GM12878 (cell line): ENCODE data around the gene PTPRN2. TPM values are rescaled to one million over a fixed set of nuclear protein-coding genes. Genes with fewer than 3 reads are reported as not detected.

Experiments used
- ATAC-seq: fragments of 200-7000 bp; cut with Tn5 transposase; 3 replicates; pipeline ENCODE4 v1.9.1; 2020; ENCODE audit warnings: mild to moderate bottlenecking, moderate library complexity
- BruUV-seq: library from RNA; stranded (reverse); fragments of 400-500 nt; replicated peaks from 2 replicates; lab custom pipeline; 2021; lab: Mats Ljungman, UMichigan
- CTCF ChIA-PET: fragments of 300-600 bp; sonication (Branson Sonifier 250); formaldehyde crosslinking; extraction: SDS; loops from one replicate; lab custom pipeline; 2021; ENCODE audit warnings: inconsistent platforms; lab: Yijun Ruan, JAX
- POLR2A ChIA-PET: fragments of 350-600 bp; formaldehyde crosslinking; extraction: SDS; loops from one replicate; lab custom pipeline; 2021; ENCODE audit warnings: inconsistent platforms; lab: Charles Lee
- RAD21 ChIA-PET: fragments of 300-600 bp; sonication (Branson Sonifier 250); formaldehyde crosslinking; loops from one replicate; lab custom pipeline; 2023; ENCODE audit warnings: antibody characterized with exemption; ENCODE audit not compliant: unreplicated experiment; lab: Charles Lee
- SMC1A ChIA-PET: fragments of 300-600 bp; sonication (Branson Sonifier 250); formaldehyde crosslinking; loops from one replicate; lab custom pipeline; 2023; ENCODE audit not compliant: unreplicated experiment, uncharacterized antibody; lab: Charles Lee
- DNase-seq: peaks from one replicate; pipeline ENCODE4 v3.0.0-alpha.2; 2011; ENCODE audit warnings: low read depth, low spot score
- FAIRE-seq: peaks from 3 replicates; lab custom pipeline; 2011; peaks lifted over from hg19 to GRCh38; lab: Jason Lieb, UNC
- H2AFZ ChIP-seq: 2 replicates; pipeline ENCODE4 v1.6.0; 2011; ENCODE audit warnings: low read depth, low read length, control low read depth; ENCODE audit not compliant: control insufficient read depth
- H3K27ac ChIP-seq: 2 replicates; pipeline ENCODE4 v1.5.1; 2011; ENCODE audit warnings: control low read depth; ENCODE audit not compliant: control insufficient read depth, insufficient read depth
- H3K27me3 ChIP-seq, 2 experiments: replicated peaks in 1 of 2; 2 replicates each; pipeline versions ENCODE4 v1.6.0 to v1.6.1; 2011; ENCODE audit warnings: low read length in 1 of 2; ENCODE audit not compliant: control insufficient read depth in 2 of 2, insufficient read depth in 2 of 2
- H3K36me3 ChIP-seq, 2 experiments: 2 replicates each; pipeline ENCODE4 v1.5.1; 2011; ENCODE audit warnings: low read length in 1 of 2; ENCODE audit not compliant: control insufficient read depth in 2 of 2, insufficient read depth in 2 of 2
- H3K4me1 ChIP-seq: 2 replicates; pipeline ENCODE4 v1.6.1; 2011; ENCODE audit warnings: mild to moderate bottlenecking, low read length, moderate library complexity, mixed read lengths; ENCODE audit not compliant: control insufficient read depth, insufficient read depth
- H3K4me2 ChIP-seq: 2 replicates; pipeline ENCODE4 v1.6.0; 2011; ENCODE audit warnings: control low read depth; ENCODE audit not compliant: control insufficient read depth, insufficient read depth
- H3K4me3 ChIP-seq: fragments of 200-600 bp; sonication (generic); 2 replicates; pipeline ENCODE4 v1.5.1; 2016
- H3K79me2 ChIP-seq: 2 replicates; pipeline ENCODE4 v1.6.0; 2011; ENCODE audit warnings: low read length; ENCODE audit not compliant: control insufficient read depth, insufficient read depth
- H3K9ac ChIP-seq: 2 replicates; pipeline ENCODE4 v1.8.0; 2011; ENCODE audit warnings: low read length, control low read depth, mixed read lengths; ENCODE audit not compliant: control insufficient read depth, insufficient read depth
- H3K9me3 ChIP-seq: replicated peaks from 3 replicates; pipeline ENCODE4 v1.5.1; 2011; ENCODE audit warnings: mild to moderate bottlenecking, low read length; ENCODE audit not compliant: control insufficient read depth, insufficient read depth
- H4K20me1 ChIP-seq: 2 replicates; pipeline ENCODE4 v1.6.0; 2011; ENCODE audit not compliant: control insufficient read depth, insufficient read depth
- BMI1 ChIP-seq: fragments of 450-650 bp; IDR thresholded peaks from 2 replicates; pipeline ENCODE4 v1.6.1; 2016; ENCODE audit warnings: mild to moderate bottlenecking, moderate library complexity, borderline replicate concordance
- MEF2A ChIP-seq: IDR thresholded peaks from 2 replicates; pipeline ENCODE4 v1.6.1; 2011; ENCODE audit warnings: low read depth, mild to moderate bottlenecking, low read length, moderate library complexity; ENCODE audit not compliant: insufficient read depth
- WGBS: methylation state at CpG from one replicate; pipeline ENCODE4 v1.1.6; 2016; ENCODE audit warnings: low lambda C conversion rate; ENCODE audit not compliant: insufficient replicate concordance, insufficient coverage; ENCODE audit errors: missing lambda C conversion rate; 5-methylcytosine and 5-hydroxymethylcytosine counted together
- in situ Hi-C: fragments of 300-500 bp; cut with MboI; formaldehyde crosslinking; loops from 9 replicates; pipeline ENCODE4 v1.14.3; 2018; ENCODE audit warnings: mixed read lengths
- intact Hi-C: fragments of 100-400 bp; cut with micrococcal nuclease; formaldehyde crosslinking; loops from one replicate; pipeline ENCODE4 v1.14.2; 2022; ENCODE audit not compliant: unreplicated experiment
- polyA plus RNA-seq, 11 experiments: library from polyadenylated mRNA; depleted of rRNA in 4 of 11; unstranded in 6 of 11; stranded (reverse) in 5 of 11; fragments of >200 nt; fragmentation: Nextera tagmentation in 4 of 11; fragmentation: Illumina TruSeq in 1 of 11; extraction: Ambion mirVana in 4 of 11; extraction: Trizol in 1 of 11; gene quantifications; 1 replicate in 1 of 11; 2 replicates in 10 of 11; pipeline versions ENCODE4 v1.2.1 to v1.2.3, GENCODE V29; 2011 to 2016; ENCODE audit warnings: inconsistent platforms in 2 of 11, missing spikeins in 2 of 11, low read depth in 1 of 11
- total RNA-seq, 4 experiments: library from RNA; depleted of rRNA in 3 of 4; stranded (reverse); fragments of >200 nt in 3 of 4; fragmentation: Illumina TruSeq in 1 of 4; extraction: Trizol in 1 of 4; gene quantifications; 2 replicates each; pipeline versions ENCODE4 v1.2.1 to v1.2.3, GENCODE V29; 2013 to 2021
- TF ChIP-seq, protein P1 (sequence below): fragments of 450-650 bp; conservative IDR thresholded peaks from 2 replicates; pipeline ENCODE4 v1.6.1; 2017; ENCODE audit warnings: mild to moderate bottlenecking, moderate library complexity
- TF ChIP-seq, protein P2 (sequence below): fragments of 450-650 bp; formaldehyde crosslinking; IDR thresholded peaks from 2 replicates; pipeline ENCODE4 v1.4.0; 2020; ENCODE audit warnings: mild to moderate bottlenecking, moderate library complexity

Gene PTPRN2
- total and polyA plus RNA-seq, 10 of the 15 experiments (the other 5 are each of a cell fraction or from before 2014, with no cell fraction given), result 5.4 TPM; not detected in 9

DNA sequence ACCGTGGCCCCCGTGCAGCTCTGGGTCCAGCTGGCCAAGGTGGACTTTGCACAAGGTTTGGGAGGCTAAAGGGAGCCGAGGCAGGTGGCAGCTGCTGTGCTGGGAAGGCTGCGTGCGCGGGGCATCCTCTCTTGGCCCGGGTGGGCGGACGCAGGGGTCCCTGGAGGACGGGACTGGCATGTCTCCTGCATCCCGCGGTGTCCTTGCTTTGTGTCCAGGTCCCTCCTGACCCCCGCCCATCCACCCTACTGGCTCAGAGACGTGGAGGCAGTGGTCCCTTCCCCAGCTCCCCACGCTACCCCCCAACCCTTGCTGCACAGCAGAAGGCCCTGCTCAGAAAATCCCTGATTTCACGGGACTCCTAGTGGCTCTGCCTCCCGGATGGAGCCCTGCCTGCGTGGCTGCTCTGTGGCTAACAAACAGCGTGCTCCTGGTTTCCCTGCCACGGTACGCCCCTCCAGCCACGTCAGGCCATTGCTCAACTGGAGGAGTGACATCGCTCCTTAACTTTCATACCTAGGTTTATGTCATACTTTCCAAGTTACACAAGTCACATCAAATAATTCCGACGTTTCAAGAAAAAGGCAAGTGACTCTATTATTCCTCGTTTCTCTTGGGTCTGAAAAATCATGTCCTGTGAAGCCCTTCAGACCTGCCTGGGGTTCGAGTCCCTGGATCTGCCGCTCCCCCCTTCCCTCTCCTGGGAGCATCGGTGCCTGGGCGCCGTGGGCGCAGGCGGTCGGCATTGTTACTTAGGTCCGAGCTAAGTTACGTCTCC is 829.0 kb downstream of the PTPRN2 start:
- Histone ChIP-seq H3K4me3 (no peak overlapping the region), H3K9me3 (peaks cover 3% of the 10 kb centered on the region; the same call in 1 of the 3 replicates), H3K4me1 (no peaks in the 10 kb centered on the region), H3K36me3 (no peaks in the 10 kb centered on the region), H2AFZ (no peak overlapping the region), H3K79me2 (no peaks in the 10 kb centered on the region), H3K9ac (no peak overlapping the region), H3K27me3 (no peaks in the 10 kb centered on the region), H3K4me2 (no peak overlapping the region), H4K20me1 (no peaks in the 10 kb centered on the region), H3K27ac (no peak overlapping the region)
- ChIA-PET SMC1A (no interaction called here), POLR2A (no interaction called here), CTCF (no interaction called here), RAD21 (no interaction called here)
- ATAC-seq (no peak), DNase-seq (no peak), FAIRE-seq (no peak)
- BruUV-seq, result no TSS peak
- WGBS, result 47% methylated on average over 28 of the region's 36 CpGs
- intact Hi-C loops (no loop called here), in situ Hi-C loops (no loop called here)
- TF ChIP-seq, protein P1, sequence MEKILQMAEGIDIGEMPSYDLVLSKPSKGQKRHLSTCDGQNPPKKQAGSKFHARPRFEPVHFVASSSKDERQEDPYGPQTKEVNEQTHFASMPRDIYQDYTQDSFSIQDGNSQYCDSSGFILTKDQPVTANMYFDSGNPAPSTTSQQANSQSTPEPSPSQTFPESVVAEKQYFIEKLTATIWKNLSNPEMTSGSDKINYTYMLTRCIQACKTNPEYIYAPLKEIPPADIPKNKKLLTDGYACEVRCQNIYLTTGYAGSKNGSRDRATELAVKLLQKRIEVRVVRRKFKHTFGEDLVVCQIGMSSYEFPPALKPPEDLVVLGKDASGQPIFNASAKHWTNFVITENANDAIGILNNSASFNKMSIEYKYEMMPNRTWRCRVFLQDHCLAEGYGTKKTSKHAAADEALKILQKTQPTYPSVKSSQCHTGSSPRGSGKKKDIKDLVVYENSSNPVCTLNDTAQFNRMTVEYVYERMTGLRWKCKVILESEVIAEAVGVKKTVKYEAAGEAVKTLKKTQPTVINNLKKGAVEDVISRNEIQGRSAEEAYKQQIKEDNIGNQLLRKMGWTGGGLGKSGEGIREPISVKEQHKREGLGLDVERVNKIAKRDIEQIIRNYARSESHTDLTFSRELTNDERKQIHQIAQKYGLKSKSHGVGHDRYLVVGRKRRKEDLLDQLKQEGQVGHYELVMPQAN, result no peak
- TF ChIP-seq MEF2A (no peak), BMI1 (no peak)
- TF ChIP-seq, protein P2, sequence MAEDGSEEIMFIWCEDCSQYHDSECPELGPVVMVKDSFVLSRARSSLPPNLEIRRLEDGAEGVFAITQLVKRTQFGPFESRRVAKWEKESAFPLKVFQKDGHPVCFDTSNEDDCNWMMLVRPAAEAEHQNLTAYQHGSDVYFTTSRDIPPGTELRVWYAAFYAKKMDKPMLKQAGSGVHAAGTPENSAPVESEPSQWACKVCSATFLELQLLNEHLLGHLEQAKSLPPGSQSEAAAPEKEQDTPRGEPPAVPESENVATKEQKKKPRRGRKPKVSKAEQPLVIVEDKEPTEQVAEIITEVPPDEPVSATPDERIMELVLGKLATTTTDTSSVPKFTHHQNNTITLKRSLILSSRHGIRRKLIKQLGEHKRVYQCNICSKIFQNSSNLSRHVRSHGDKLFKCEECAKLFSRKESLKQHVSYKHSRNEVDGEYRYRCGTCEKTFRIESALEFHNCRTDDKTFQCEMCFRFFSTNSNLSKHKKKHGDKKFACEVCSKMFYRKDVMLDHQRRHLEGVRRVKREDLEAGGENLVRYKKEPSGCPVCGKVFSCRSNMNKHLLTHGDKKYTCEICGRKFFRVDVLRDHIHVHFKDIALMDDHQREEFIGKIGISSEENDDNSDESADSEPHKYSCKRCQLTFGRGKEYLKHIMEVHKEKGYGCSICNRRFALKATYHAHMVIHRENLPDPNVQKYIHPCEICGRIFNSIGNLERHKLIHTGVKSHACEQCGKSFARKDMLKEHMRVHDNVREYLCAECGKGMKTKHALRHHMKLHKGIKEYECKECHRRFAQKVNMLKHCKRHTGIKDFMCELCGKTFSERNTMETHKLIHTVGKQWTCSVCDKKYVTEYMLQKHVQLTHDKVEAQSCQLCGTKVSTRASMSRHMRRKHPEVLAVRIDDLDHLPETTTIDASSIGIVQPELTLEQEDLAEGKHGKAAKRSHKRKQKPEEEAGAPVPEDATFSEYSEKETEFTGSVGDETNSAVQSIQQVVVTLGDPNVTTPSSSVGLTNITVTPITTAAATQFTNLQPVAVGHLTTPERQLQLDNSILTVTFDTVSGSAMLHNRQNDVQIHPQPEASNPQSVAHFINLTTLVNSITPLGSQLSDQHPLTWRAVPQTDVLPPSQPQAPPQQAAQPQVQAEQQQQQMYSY, result no peak
